ENCODE results near the gene SHMT2. TPM values are rescaled to one million over a fixed set of nuclear protein-coding genes. Genes with fewer than 3 reads are reported as not detected.

The SHMT2 gene
- polyA plus RNA-seq, 3 donors from 2014 or later, result 43.1 to 50.8 (median 49.3) TPM

GRCh38 chr12:57203201-57203600 lies 26.3 kb upstream of the SHMT2 start:
- Mint-ChIP-seq H3K27ac (no peak overlapping the region), H3K36me3 (no peaks in the 10 kb centered on the region)
- DNase-seq, result no peak

GRCh38 chr12:57203791-57204190 lies 25.7 kb upstream of the SHMT2 start:
- Mint-ChIP-seq H3K36me3 (no peaks in the 10 kb centered on the region), H3K27ac (no peak overlapping the region)

More at GRCh38 chr12:57203201-57203600, 26.3 kb upstream of the SHMT2 start:
- Mint-ChIP-seq H3K27me3 (ENCODE audit: low read depth in 3 of 3) (peaks cover 0 to 8% (median 2%) of the 10 kb centered on the region in 3 donors), H3K9me3 (no peaks in the 10 kb centered on the region), H3K4me3 (no peak overlapping the region), H3K4me1 (no peaks in the 10 kb centered on the region)

GRCh38 chr12:57204454-57204853 lies 25.1 kb upstream of the SHMT2 start:
- Mint-ChIP-seq H3K27me3 (ENCODE audit: low read depth in 3 of 3) (peaks cover 0 to 8% (median 5%) of the 10 kb centered on the region in 3 donors), H3K9me3 (no peaks in the 10 kb centered on the region), H3K4me3 (no peak overlapping the region), H3K27ac (no peak overlapping the region), H3K36me3 (no peaks in the 10 kb centered on the region), H3K4me1 (no peaks in the 10 kb centered on the region)
- DNase-seq, result no peak

More at GRCh38 chr12:57203791-57204190, 25.7 kb upstream of the SHMT2 start:
- Mint-ChIP-seq H3K27me3 (ENCODE audit: low read depth in 3 of 3) (peaks cover 0 to 8% (median 5%) of the 10 kb centered on the region in 3 donors), H3K4me1 (no peaks in the 10 kb centered on the region), H3K4me3 (no peak overlapping the region), H3K9me3 (no peaks in the 10 kb centered on the region)
- DNase-seq, result no peak

GRCh38 chr12:57205186-57205585 lies 24.3 kb upstream of the SHMT2 start:
- Mint-ChIP-seq H3K4me1 (no peaks in the 10 kb centered on the region), H3K27ac (no peak overlapping the region), H3K9me3 (no peaks in the 10 kb centered on the region)

GRCh38 chr12:57205931-57206330 lies 23.6 kb upstream of the SHMT2 start:
- Mint-ChIP-seq H3K4me1 (no peaks in the 10 kb centered on the region), H3K4me3 (no peak overlapping the region), H3K27ac (no peak overlapping the region), H3K27me3 (ENCODE audit: low read depth in 3 of 3) (peaks cover 0 to 8% (median 5%) of the 10 kb centered on the region in 3 donors), H3K9me3 (no peaks in the 10 kb centered on the region), H3K36me3 (no peaks in the 10 kb centered on the region)
- no peak for DNase-seq

More at GRCh38 chr12:57205186-57205585, 24.3 kb upstream of the SHMT2 start:
- Mint-ChIP-seq H3K36me3 (no peaks in the 10 kb centered on the region), H3K27me3 (ENCODE audit: low read depth in 3 of 3) (peaks cover 0 to 8% (median 5%) of the 10 kb centered on the region in 3 donors), H3K4me3 (no peak overlapping the region)
- DNase-seq, result no peak

- peaks cover 0 to 9% (median 5%) of the 10 kb centered on the region in 3 donors for H3K27me3 Mint-ChIP-seq (ENCODE audit: low read depth in 3 of 3)
- no peak overlapping the region for H3K27ac Mint-ChIP-seq
- H3K4me3 Mint-ChIP-seq, result no peak overlapping the region
- no peaks in the 10 kb centered on the region for H3K36me3 Mint-ChIP-seq
- no peaks in the 10 kb centered on the region for H3K4me1 Mint-ChIP-seq
- H3K9me3 Mint-ChIP-seq, result no peaks in the 10 kb centered on the region
- DNase-seq, result no peak
Observed at GRCh38 chr12:57207731-57208630, 21.5 kb upstream of the SHMT2 start.

- H3K36me3 Mint-ChIP-seq, result no peaks in the 10 kb centered on the region
- DNase-seq, result no peak
- H3K27me3 Mint-ChIP-seq (ENCODE audit: low read depth in 3 of 3), result peaks cover 5 to 12% (median 11%) of the 10 kb centered on the region in 3 donors
- H3K9me3 Mint-ChIP-seq, result peaks cover 0 to under 1% (median 0%) of the 10 kb centered on the region in 6 donors
- no peak overlapping the region for H3K27ac Mint-ChIP-seq
- no peak overlapping the region for H3K4me3 Mint-ChIP-seq
- peaks cover 4 to 6% of the 10 kb centered on the region in 2 donors for H3K4me1 Mint-ChIP-seq
Observed at GRCh38 chr12:57208631-57209282, 20.8 kb upstream of the SHMT2 start.

- Mint-ChIP-seq H3K4me1 (peaks cover 13 to 18% of the 10 kb centered on the region in 2 donors), H3K4me3 (no peak overlapping the region), H3K9me3 (peaks cover 0 to 2% (median 0%) of the 10 kb centered on the region in 6 donors), H3K27ac (no peak overlapping the region), H3K27me3 (ENCODE audit: low read depth in 3 of 3) (peaks cover 10 to 23% (median 23%) of the 10 kb centered on the region in 3 donors), H3K36me3 (no peaks in the 10 kb centered on the region)
- DNase-seq, result no peak
Observed at GRCh38 chr12:57209916-57210315, 19.6 kb upstream of the SHMT2 start.

GRCh38 chr12:57210461-57210860 lies 19.1 kb upstream of the SHMT2 start:
- Mint-ChIP-seq H3K27ac (no peak overlapping the region), H3K9me3 (peaks cover 0 to 2% (median 0%) of the 10 kb centered on the region in 6 donors), H3K4me1 (peaks cover 17 to 23% of the 10 kb centered on the region in 2 donors), H3K4me3 (no peak overlapping the region), H3K27me3 (ENCODE audit: low read depth in 3 of 3) (peaks cover 10 to 28% (median 27%) of the 10 kb centered on the region in 3 donors), H3K36me3 (no peaks in the 10 kb centered on the region)
- no peak for DNase-seq

GRCh38 chr12:57210926-57211692 lies 18.4 kb upstream of the SHMT2 start:
- Mint-ChIP-seq H3K36me3 (no peaks in the 10 kb centered on the region), H3K9me3 (peaks cover 0 to 2% (median 0%) of the 10 kb centered on the region in 6 donors), H3K4me1 (peaks cover 24 to 30% of the 10 kb centered on the region in 2 donors), H3K27me3 (ENCODE audit: low read depth in 3 of 3) (peaks cover 15 to 34% (median 31%) of the 10 kb centered on the region in 3 donors), H3K27ac (no peak overlapping the region), H3K4me3 (no peak overlapping the region)
- no peak for DNase-seq

- H3K36me3 Mint-ChIP-seq, result no peaks in the 10 kb centered on the region
- no peak overlapping the region for H3K27ac Mint-ChIP-seq
- H3K4me3 Mint-ChIP-seq, result no peak overlapping the region
- H3K27me3 Mint-ChIP-seq (ENCODE audit: low read depth in 3 of 3), result peaks cover 16 to 35% (median 34%) of the 10 kb centered on the region in 3 donors
- H3K9me3 Mint-ChIP-seq, result peaks cover 0 to 2% (median 0%) of the 10 kb centered on the region in 6 donors
- DNase-seq, result no peak
- peaks cover 25 to 30% of the 10 kb centered on the region in 2 donors for H3K4me1 Mint-ChIP-seq
Observed at GRCh38 chr12:57211791-57212700, 17.5 kb upstream of the SHMT2 start.

- Mint-ChIP-seq H3K27me3 (ENCODE audit: low read depth in 3 of 3) (peaks cover 21 to 42% (median 39%) of the 10 kb centered on the region in 3 donors), H3K4me3 (no peak overlapping the region), H3K4me1 (peaks cover 32 to 37% of the 10 kb centered on the region in 2 donors), H3K9me3 (peaks cover 0 to 2% (median 0%) of the 10 kb centered on the region in 6 donors), H3K27ac (no peak overlapping the region), H3K36me3 (no peaks in the 10 kb centered on the region)
- DNase-seq, result no peak
Observed at GRCh38 chr12:57212701-57213057, 16.8 kb upstream of the SHMT2 start.

Measured in immature natural killer cell (primary cell).